Naive thymus-derived CD4-positive, alpha-beta T cell (primary cell): ENCODE measurements around the gene C13orf46. TPM values are rescaled to one million over a fixed set of nuclear protein-coding genes. Genes with fewer than 3 reads are reported as not detected.

ENCODE experiments used
- ATAC-seq: fragments of 150-1000 bp; cut with Tn5 transposase; 2 replicates; pipeline ENCODE4 v1.10.0; 2021; ENCODE audit warnings: mild to moderate bottlenecking, moderate library complexity
- CTCF ChIA-PET: fragments of 350-600 bp; sonication (Branson Sonifier 250); formaldehyde crosslinking; loops from one replicate; lab custom pipeline; 2021; ENCODE audit warnings: antibody characterized with exemption; lab: Charles Lee
- POLR2A ChIA-PET: fragments of 350-600 bp; sonication (Branson Sonifier 250); formaldehyde crosslinking; loops from one replicate; lab custom pipeline; 2021; ENCODE audit warnings: antibody characterized with exemption, inconsistent platforms; lab: Charles Lee
- DNase-seq, 9 donors: peaks; one replicate each; pipeline versions ENCODE4 v3.0.0 to v3.0.0-alpha.2; 2020 to 2022; ENCODE audit warnings: mixed read lengths in 1 of 9
- H3K27ac ChIP-seq: one replicate; pipeline ENCODE4 v1.7.0; 2013; ENCODE audit warnings: mild to moderate bottlenecking, low read depth, low read length, moderate library complexity
- H3K27me3 ChIP-seq, 2 donors: one replicate each; pipeline ENCODE4 v1.7.0; 2013; ENCODE audit warnings: low read length in 2 of 2, mild to moderate bottlenecking in 2 of 2, moderate library complexity in 2 of 2; ENCODE audit not compliant: control insufficient read depth in 2 of 2, insufficient read depth in 2 of 2
- H3K36me3 ChIP-seq, 3 experiments: 1 replicate in 2 of 3; 2 replicates in 1 of 3; pipeline ENCODE4 v1.7.0; 2013; ENCODE audit warnings: low read length in 3 of 3, mild to moderate bottlenecking in 3 of 3, moderate library complexity in 1 of 3; ENCODE audit not compliant: insufficient read depth in 3 of 3, control insufficient read depth in 2 of 3
- H3K4me1 ChIP-seq, 2 donors: one replicate each; pipeline ENCODE4 v1.7.0; 2013; ENCODE audit warnings: low read length in 2 of 2, mild to moderate bottlenecking in 2 of 2, moderate library complexity in 1 of 2; ENCODE audit not compliant: control insufficient read depth in 2 of 2, insufficient read depth in 2 of 2
- H3K4me3 ChIP-seq: 2 replicates; pipeline ENCODE4 v1.7.0; 2013; ENCODE audit warnings: mild to moderate bottlenecking, low read length
- H3K9me3 ChIP-seq, 3 experiments: 1 replicate in 2 of 3; 2 replicates in 1 of 3; pipeline ENCODE4 v1.7.0; 2013; ENCODE audit warnings: low read length in 3 of 3; ENCODE audit not compliant: control insufficient read depth in 2 of 3
- H3K27ac Mint-ChIP-seq, 9 donors: one replicate each; pipeline ENCODE4 v1.8.0; 2020 to 2022; ENCODE audit warnings: mixed read lengths in 9 of 9, mild to moderate bottlenecking in 8 of 9, moderate library complexity in 5 of 9, inconsistent platforms in 2 of 9
- H3K27me3 Mint-ChIP-seq, 5 donors: one replicate each; pipeline ENCODE4 v1.8.0; 2021 to 2022; ENCODE audit warnings: mixed read lengths in 5 of 5, mild to moderate bottlenecking in 1 of 5
- H3K36me3 Mint-ChIP-seq, 5 donors: one replicate each; pipeline ENCODE4 v1.8.0; 2020 to 2022; ENCODE audit warnings: mixed read lengths in 5 of 5, mild to moderate bottlenecking in 3 of 5, inconsistent platforms in 1 of 5
- H3K4me1 Mint-ChIP-seq, 7 donors: one replicate each; pipeline ENCODE4 v1.8.0; 2020 to 2022; ENCODE audit warnings: mixed read lengths in 7 of 7, mild to moderate bottlenecking in 3 of 7, inconsistent platforms in 1 of 7
- H3K4me3 Mint-ChIP-seq, 10 donors: one replicate each; pipeline ENCODE4 v1.8.0; 2020 to 2022; ENCODE audit warnings: mild to moderate bottlenecking in 10 of 10, mixed read lengths in 10 of 10, moderate library complexity in 6 of 10, inconsistent platforms in 2 of 10
- H3K9me3 Mint-ChIP-seq, 11 donors: one replicate each; pipeline ENCODE4 v1.8.0; 2020 to 2022; ENCODE audit warnings: mixed read lengths in 11 of 11, mild to moderate bottlenecking in 4 of 11, inconsistent platforms in 1 of 11, moderate library complexity in 1 of 11
- intact Hi-C, 2 donors: fragments of 100-400 bp; cut with micrococcal nuclease; formaldehyde crosslinking; loops; one replicate each; pipeline ENCODE4 v1.15.1; 2023
- polyA plus RNA-seq, 2 donors: library from polyadenylated mRNA; unstranded; fragments of 300-500 nt; fragmentation: Illumina TruSeq; gene quantifications; one replicate each; pipeline ENCODE4 v1.2.3, GENCODE V29; 2021
- total RNA-seq, 6 experiments: library from RNA in 5 of 6; stranded (reverse) in 5 of 6; gene quantifications; 1 replicate in 5 of 6; 2 replicates in 1 of 6; pipeline ENCODE4 v1.2.3 and lab custom pipeline; 2021 to 2026

The C13orf46 gene
- total and polyA plus RNA-seq, 7 experiments from 2014 or later = 1.3 to 27.0 (median 16.9) TPM

- H3K4me1 Mint-ChIP-seq = peaks cover 0 to 5% (median 0%) of the 10 kb centered on the region in 7 donors
- H3K36me3 Mint-ChIP-seq = peaks cover 0 to 3% (median 0%) of the 10 kb centered on the region in 5 donors
- ChIA-PET CTCF (no interaction called here), POLR2A (interaction anchor here (1.3 kb wide), 1 partner anchor 12 kb away, joined by 3 read pairs; no protein-coding TSS in a partner anchor)
- Histone ChIP-seq H3K36me3 (peaks cover 0 to 14% (median 0%) of the 10 kb centered on the region in 3 experiments), H3K27ac (no peak overlapping the region), H3K4me3 (no peak overlapping the region), H3K4me1 (no peaks in the 10 kb centered on the region), H3K27me3 (peaks cover 0 to 5% of the 10 kb centered on the region in 2 donors), H3K9me3 (no peaks in the 10 kb centered on the region)
- peak overlapping the region in 2 of 9 donors; percentile 7 to 51 for H3K27ac Mint-ChIP-seq
- no peak for DNase-seq
- intact Hi-C loops = no loop called here
- H3K4me3 Mint-ChIP-seq = no peak overlapping the region
- peaks cover 0 to 9% (median 0%) of the 10 kb centered on the region in 5 donors for H3K27me3 Mint-ChIP-seq
- no peaks in the 10 kb centered on the region for H3K9me3 Mint-ChIP-seq
- no peak for ATAC-seq
Observed at GRCh38 chr13:113938246-113938645, 35.6 kb downstream of the C13orf46 start.

GRCh38 chr13:113937527-113938180 lies 36.2 kb downstream of the C13orf46 start:
- H3K27ac ChIP-seq = no peak overlapping the region
- intact Hi-C loops = no loop called here
- H3K27me3 Mint-ChIP-seq = peaks cover 0 to 12% (median 0%) of the 10 kb centered on the region in 5 donors
- ATAC-seq (no peak), DNase-seq (no peak)
- H3K4me1 ChIP-seq = no peaks in the 10 kb centered on the region
- peaks cover 0 to 5% (median 0%) of the 10 kb centered on the region in 7 donors for H3K4me1 Mint-ChIP-seq
- POLR2A ChIA-PET = no interaction called here
- CTCF ChIA-PET = interaction anchor here (0.6 kb wide), 1 partner anchor 124 kb away, joined by 3 read pairs; no protein-coding TSS in a partner anchor
- no peaks in the 10 kb centered on the region for H3K9me3 Mint-ChIP-seq
- H3K36me3 ChIP-seq = peaks cover 0 to 14% (median 0%) of the 10 kb centered on the region in 3 experiments
- no peaks in the 10 kb centered on the region for H3K9me3 ChIP-seq
- no peaks in the 10 kb centered on the region for H3K36me3 Mint-ChIP-seq
- peak overlapping the region in 4 of 9 donors; percentile 17 to 81 (median 52) for H3K27ac Mint-ChIP-seq
- no peak overlapping the region for H3K4me3 ChIP-seq
- no peak overlapping the region for H3K4me3 Mint-ChIP-seq
- peaks cover 0 to 5% of the 10 kb centered on the region in 2 donors for H3K27me3 ChIP-seq

GRCh38 chr13:113937073-113937472 lies 36.8 kb downstream of the C13orf46 start:
- no peak for DNase-seq
- Mint-ChIP-seq H3K4me3 (no peak overlapping the region), H3K27me3 (peaks cover 0 to 16% (median 0%) of the 10 kb centered on the region in 5 donors), H3K36me3 (no peaks in the 10 kb centered on the region), H3K27ac (peak overlapping the region in 4 of 9 donors; percentile 17 to 81 (median 44)), H3K4me1 (peaks cover 0 to 5% (median 0%) of the 10 kb centered on the region in 7 donors), H3K9me3 (no peaks in the 10 kb centered on the region)
- Histone ChIP-seq H3K4me1 (peaks cover 0 to 1% of the 10 kb centered on the region in 2 donors), H3K27me3 (peaks cover 0 to 5% of the 10 kb centered on the region in 2 donors), H3K9me3 (no peaks in the 10 kb centered on the region), H3K27ac (no peak overlapping the region), H3K4me3 (no peak overlapping the region), H3K36me3 (peaks cover 0 to 11% (median 0%) of the 10 kb centered on the region in 3 experiments)
- POLR2A ChIA-PET = no interaction called here
- intact Hi-C loops = no loop called here
- ATAC-seq = no peak
- CTCF ChIA-PET = no interaction called here

GRCh38 chr13:113936166-113936965 lies 37.5 kb downstream of the C13orf46 start:
- H3K27me3 ChIP-seq = peaks cover 0 to 5% of the 10 kb centered on the region in 2 donors
- Mint-ChIP-seq H3K27me3 (peaks cover 0 to 21% (median 0%) of the 10 kb centered on the region in 5 donors), H3K4me3 (no peak overlapping the region), H3K27ac (peak overlapping the region in 1 of 9 donors; percentile 36), H3K4me1 (peaks cover 0 to 6% (median 0%) of the 10 kb centered on the region in 7 donors), H3K9me3 (no peaks in the 10 kb centered on the region), H3K36me3 (no peaks in the 10 kb centered on the region)
- H3K27ac ChIP-seq = no peak overlapping the region
- H3K4me1 ChIP-seq = peaks cover 0 to 8% of the 10 kb centered on the region in 2 donors
- DNase-seq (no peak), ATAC-seq (no peak)
- intact Hi-C loops = no loop called here
- ChIA-PET CTCF (no interaction called here), POLR2A (no interaction called here)
- no peaks in the 10 kb centered on the region for H3K9me3 ChIP-seq
- peaks cover 0 to 11% (median 0%) of the 10 kb centered on the region in 3 experiments for H3K36me3 ChIP-seq
- H3K4me3 ChIP-seq = no peak overlapping the region

GRCh38 chr13:113935001-113935844 lies 38.7 kb downstream of the C13orf46 start:
- no peaks in the 10 kb centered on the region for H3K9me3 ChIP-seq
- no peaks in the 10 kb centered on the region for H3K9me3 Mint-ChIP-seq
- peaks cover 0 to 5% of the 10 kb centered on the region in 2 donors for H3K27me3 ChIP-seq
- H3K27me3 Mint-ChIP-seq = peaks cover 0 to 21% (median 0%) of the 10 kb centered on the region in 5 donors
- no peak overlapping the region for H3K27ac Mint-ChIP-seq
- H3K4me1 Mint-ChIP-seq = peaks cover 0 to 11% (median 0%) of the 10 kb centered on the region in 7 donors
- peaks cover 0 to 10% (median 0%) of the 10 kb centered on the region in 3 experiments for H3K36me3 ChIP-seq
- H3K36me3 Mint-ChIP-seq = no peaks in the 10 kb centered on the region
- ATAC-seq = no peak
- no peak overlapping the region for H3K4me3 ChIP-seq
- CTCF ChIA-PET = no interaction called here
- POLR2A ChIA-PET = no interaction called here
- H3K4me1 ChIP-seq = peaks cover 0 to 11% of the 10 kb centered on the region in 2 donors
- no peak for DNase-seq
- no peak overlapping the region for H3K4me3 Mint-ChIP-seq
- intact Hi-C loops = no loop called here
- H3K27ac ChIP-seq = no peak overlapping the region

- H3K36me3 Mint-ChIP-seq = no peaks in the 10 kb centered on the region
Observed at GRCh38 chr13:113934576-113934975, 39.3 kb downstream of the C13orf46 start.

More at GRCh38 chr13:113934576-113934975, 39.3 kb downstream of the C13orf46 start:
- intact Hi-C loops = no loop called here
- Mint-ChIP-seq H3K27ac (no peak overlapping the region), H3K9me3 (no peaks in the 10 kb centered on the region), H3K27me3 (peaks cover 0 to 21% (median 0%) of the 10 kb centered on the region in 5 donors), H3K4me3 (no peak overlapping the region), H3K4me1 (peaks cover 0 to 11% (median 0%) of the 10 kb centered on the region in 7 donors)
- H3K27ac ChIP-seq = no peak overlapping the region
- H3K9me3 ChIP-seq = no peaks in the 10 kb centered on the region
- ATAC-seq (no peak), DNase-seq (no peak)
- H3K4me3 ChIP-seq = no peak overlapping the region
- ChIA-PET CTCF (no interaction called here), POLR2A (no interaction called here)
- peaks cover 0 to 14% of the 10 kb centered on the region in 2 donors for H3K4me1 ChIP-seq
- peaks cover 0 to 3% (median 0%) of the 10 kb centered on the region in 3 experiments for H3K36me3 ChIP-seq
- peaks cover 0 to 5% of the 10 kb centered on the region in 2 donors for H3K27me3 ChIP-seq
